SK-N-SH (cell line): ENCODE data around the gene AGAP1.

Source experiments
- CHD2 ChIP-seq: fragments of 150-350 bp; IDR thresholded peaks from 2 replicates; pipeline ENCODE4 v1.6.1; 2018; ENCODE audit warnings: low read length; ENCODE audit not compliant: partially characterized antibody
- ELF1 ChIP-seq: IDR thresholded peaks from 2 replicates; pipeline ENCODE4 v1.4.0; 2012
- FOSL2 ChIP-seq: IDR thresholded peaks from 2 replicates; pipeline ENCODE4 v1.4.0; 2012; ENCODE audit warnings: low read depth, mild to moderate bottlenecking, moderate library complexity, borderline replicate concordance
- MEF2A ChIP-seq: IDR thresholded peaks from 2 replicates; pipeline ENCODE4 v1.4.0; 2012; ENCODE audit warnings: low read depth, borderline replicate concordance
- MXI1 ChIP-seq: IDR thresholded peaks from 2 replicates; pipeline ENCODE4 v1.6.1; 2012; ENCODE audit warnings: mild to moderate bottlenecking, low read depth, low read length, improper control_type of control experiment
- NFIC ChIP-seq: IDR thresholded peaks from 2 replicates; pipeline ENCODE4 v1.4.0; 2012; ENCODE audit warnings: borderline replicate concordance
- POLR2AphosphoS5 ChIP-seq: IDR thresholded peaks from 2 replicates; pipeline ENCODE4 v1.6.1; 2012; ENCODE audit warnings: low read depth, low read length
- RFX5 ChIP-seq: IDR thresholded peaks from 2 replicates; pipeline ENCODE4 v1.6.1; 2012; ENCODE audit warnings: mild to moderate bottlenecking, improper control_type of control experiment, low read length
- TF ChIP-seq, protein P1 (sequence below): fragments of 200-600 bp; sonication (generic); IDR thresholded peaks from 2 replicates; pipeline ENCODE4 v1.6.1; 2017; ENCODE audit warnings: antibody characterized with exemption, mild to moderate bottlenecking, moderate library complexity
- TF ChIP-seq, protein P2 (sequence below): fragments of 150-350 bp; IDR thresholded peaks from 2 replicates; pipeline ENCODE4 v1.6.1; 2016; ENCODE audit warnings: mild to moderate bottlenecking, low read depth, low read length
- TF ChIP-seq, protein P3 (sequence below): IDR thresholded peaks from 2 replicates; pipeline ENCODE4 v1.4.0; 2012; ENCODE audit warnings: low read depth, borderline replicate concordance

DNA sequence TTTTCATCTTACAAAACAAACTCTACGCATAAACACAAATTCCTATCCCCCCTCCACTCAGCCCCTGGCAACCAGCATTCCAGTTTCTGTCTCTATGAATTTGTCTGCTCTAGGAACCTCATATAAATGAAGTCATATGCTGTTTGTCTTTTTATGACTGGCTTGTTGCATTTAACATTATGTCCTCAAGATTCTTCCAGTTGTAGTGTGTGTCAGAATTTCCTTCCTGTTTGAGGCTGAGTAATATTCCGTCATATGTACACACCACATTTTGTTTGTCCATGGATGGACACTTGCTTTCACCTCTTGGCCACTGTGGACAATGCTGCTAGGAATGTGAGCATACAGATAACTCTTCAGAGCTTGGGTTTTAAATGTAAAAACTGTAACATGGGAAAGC lies 402.2 kb downstream of the AGAP1 start:
- no peak for TF ChIP-seq FOSL2
- TF ChIP-seq, protein P1, sequence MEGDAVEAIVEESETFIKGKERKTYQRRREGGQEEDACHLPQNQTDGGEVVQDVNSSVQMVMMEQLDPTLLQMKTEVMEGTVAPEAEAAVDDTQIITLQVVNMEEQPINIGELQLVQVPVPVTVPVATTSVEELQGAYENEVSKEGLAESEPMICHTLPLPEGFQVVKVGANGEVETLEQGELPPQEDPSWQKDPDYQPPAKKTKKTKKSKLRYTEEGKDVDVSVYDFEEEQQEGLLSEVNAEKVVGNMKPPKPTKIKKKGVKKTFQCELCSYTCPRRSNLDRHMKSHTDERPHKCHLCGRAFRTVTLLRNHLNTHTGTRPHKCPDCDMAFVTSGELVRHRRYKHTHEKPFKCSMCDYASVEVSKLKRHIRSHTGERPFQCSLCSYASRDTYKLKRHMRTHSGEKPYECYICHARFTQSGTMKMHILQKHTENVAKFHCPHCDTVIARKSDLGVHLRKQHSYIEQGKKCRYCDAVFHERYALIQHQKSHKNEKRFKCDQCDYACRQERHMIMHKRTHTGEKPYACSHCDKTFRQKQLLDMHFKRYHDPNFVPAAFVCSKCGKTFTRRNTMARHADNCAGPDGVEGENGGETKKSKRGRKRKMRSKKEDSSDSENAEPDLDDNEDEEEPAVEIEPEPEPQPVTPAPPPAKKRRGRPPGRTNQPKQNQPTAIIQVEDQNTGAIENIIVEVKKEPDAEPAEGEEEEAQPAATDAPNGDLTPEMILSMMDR: no peak
- TF ChIP-seq, protein P2, sequence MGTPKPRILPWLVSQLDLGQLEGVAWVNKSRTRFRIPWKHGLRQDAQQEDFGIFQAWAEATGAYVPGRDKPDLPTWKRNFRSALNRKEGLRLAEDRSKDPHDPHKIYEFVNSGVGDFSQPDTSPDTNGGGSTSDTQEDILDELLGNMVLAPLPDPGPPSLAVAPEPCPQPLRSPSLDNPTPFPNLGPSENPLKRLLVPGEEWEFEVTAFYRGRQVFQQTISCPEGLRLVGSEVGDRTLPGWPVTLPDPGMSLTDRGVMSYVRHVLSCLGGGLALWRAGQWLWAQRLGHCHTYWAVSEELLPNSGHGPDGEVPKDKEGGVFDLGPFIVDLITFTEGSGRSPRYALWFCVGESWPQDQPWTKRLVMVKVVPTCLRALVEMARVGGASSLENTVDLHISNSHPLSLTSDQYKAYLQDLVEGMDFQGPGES: no peak
- no peak for TF ChIP-seq MEF2A
- TF ChIP-seq, protein P3, sequence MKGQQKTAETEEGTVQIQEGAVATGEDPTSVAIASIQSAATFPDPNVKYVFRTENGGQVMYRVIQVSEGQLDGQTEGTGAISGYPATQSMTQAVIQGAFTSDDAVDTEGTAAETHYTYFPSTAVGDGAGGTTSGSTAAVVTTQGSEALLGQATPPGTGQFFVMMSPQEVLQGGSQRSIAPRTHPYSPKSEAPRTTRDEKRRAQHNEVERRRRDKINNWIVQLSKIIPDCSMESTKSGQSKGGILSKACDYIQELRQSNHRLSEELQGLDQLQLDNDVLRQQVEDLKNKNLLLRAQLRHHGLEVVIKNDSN: no peak
- TF ChIP-seq ELF1: no peak
- no peak for TF ChIP-seq MXI1
- no peak for TF ChIP-seq RFX5
- no peak for TF ChIP-seq POLR2AphosphoS5
- no peak for TF ChIP-seq NFIC
- TF ChIP-seq CHD2: no peak
